CD1c-positive myeloid dendritic cell (primary cell): ENCODE results near the gene VENTX.

ENCODE experiments used
- DNase-seq: peaks from one replicate; pipeline ENCODE4 v3.0.0-alpha.2; 2016; ENCODE audit errors: extremely low spot score

Gene VENTX

DNA sequence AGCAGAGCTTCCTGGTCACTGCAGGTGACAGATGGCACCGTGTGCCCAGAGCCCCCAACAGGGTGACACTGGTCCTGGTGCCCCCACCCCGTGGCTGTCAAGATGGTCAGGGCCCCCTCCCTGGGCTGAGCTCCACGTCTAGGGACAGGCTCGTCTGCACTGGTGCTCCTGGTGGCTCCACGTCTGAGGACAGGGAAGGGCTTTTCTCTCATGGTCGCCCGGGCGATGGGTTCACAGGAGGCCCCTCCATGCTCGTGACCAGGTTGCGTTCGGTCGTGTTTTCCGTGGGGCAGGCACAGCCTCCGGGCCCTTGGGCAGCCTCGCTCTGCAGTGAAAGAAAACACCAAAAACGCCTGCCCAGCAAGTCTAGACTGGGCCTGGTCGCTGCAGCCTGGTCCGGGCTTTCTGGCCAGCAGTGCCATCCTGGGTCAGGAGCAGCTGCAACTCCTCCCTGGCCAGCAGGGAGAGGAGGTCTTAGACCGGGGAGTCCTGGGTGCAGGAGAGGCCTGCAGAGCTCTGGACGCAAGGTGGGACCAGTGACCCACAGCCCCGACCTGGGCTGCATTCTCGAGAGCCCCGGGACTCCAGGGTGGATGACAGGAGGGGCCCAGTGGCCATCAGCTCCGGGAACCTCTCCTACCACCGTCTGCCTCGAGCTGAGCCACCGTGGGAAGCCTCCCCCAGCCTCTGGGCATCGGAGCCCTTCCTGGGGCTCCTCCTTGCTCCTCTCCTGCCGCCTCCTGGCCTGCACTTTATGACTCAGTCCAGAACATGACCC is 35.5 kb upstream of the VENTX start:
- no peak for DNase-seq

DNA sequence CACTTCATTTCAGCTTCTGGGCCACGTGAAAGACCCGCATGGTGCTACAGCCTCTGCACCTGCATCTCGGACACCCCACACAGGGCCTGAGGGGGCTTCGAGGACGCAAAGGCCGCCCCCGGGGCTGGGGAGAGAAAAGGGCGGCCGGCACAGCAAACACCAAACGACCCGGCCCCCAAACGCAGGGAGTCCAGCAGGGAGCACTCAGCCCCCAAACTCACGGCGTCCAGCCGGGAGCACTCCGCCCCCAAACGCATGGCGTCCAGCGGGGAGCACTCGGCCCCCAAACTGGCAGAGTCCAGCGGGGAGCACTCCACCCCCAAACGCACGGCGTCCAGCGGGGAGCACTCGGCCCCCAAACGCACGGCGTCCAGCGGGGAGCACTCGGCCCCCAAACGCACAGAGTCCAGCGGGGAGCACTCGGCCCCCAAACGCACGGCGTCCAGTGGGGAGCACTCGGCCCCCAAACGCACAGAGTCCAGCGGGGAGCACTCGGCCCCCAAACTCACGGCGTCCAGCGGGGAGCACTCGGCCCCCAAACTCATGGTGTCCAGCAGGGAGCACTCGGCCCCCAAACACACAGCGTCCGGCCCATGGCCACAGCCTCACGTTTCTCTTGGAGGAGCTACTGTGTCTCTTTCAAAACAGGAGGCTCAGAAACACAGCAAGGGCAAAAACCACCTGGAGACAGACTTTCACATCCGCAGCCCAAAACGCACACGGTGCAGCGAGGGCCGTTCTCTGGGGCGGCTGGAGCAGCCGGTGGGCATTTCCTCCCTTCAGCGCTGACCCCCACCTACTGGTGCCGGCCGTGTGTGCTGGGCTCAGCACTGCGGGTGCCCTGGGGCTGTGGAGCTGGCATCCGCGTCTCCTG is 34.6 kb upstream of the VENTX start:
- no peak for DNase-seq

DNA sequence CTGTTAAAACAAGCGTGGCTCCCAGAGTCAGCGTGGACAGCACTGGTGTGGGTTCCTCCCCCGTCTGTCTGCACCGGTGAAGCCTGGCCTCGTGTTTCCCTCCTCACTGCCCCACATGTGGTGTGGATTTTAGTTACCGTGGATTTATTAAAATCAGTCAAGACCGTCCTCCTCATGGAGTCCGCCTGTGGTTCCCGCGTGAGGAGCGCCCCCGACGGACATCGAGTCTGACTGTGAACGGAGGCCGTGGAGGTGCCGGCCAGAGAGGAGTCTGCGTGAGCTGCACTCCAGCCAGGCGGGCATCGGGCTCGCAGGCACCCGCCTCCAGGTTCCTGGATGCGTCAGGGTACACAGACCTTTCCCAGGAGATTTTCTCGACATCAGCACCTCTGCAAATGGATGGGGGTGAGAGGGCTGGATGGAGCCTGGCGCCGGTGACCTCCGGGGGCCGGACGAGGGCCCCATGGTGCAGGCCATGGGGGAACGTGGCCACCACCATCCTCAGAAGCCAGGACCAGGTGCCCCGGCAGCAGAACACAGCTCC is 33.9 kb upstream of the VENTX start:
- no peak for DNase-seq

DNA sequence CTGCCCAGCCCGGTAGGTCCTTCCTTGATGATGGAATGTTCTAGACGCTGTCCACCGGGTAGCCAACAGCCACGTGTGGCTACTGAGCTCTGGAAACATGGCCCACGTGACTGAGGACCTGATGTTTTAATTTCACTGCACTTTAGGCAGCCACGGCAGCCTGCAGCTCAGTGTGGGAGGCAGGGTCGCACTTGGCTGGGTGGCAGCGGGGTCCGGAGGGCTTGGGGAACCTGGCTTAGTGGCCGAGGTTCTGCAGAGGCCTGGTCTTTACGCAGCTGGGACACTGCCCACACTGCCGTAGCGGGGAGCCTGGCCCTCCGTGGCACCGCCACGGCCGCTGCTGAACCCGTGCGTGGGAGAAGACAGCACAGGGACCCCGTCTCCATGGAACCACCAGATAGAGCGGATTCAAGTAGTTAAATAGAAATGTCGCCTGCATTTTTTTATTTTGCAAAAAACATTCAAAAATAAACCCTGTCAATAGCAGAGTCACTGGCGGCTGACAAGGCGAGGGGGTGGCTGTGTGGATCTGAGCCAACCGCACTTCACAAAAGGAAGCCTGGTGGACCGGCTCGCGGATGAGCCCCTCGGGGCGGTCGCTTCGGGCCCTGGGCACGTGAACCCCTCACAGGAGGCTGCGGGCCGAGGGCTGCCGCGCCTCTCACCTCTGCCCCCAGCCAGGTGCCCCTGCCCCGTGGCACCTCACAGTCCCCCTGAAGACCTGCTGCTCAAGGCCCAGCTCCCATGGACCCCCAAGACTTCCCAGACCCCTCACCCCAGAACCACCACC is 33.2 kb upstream of the VENTX start:
- DNase-seq = no peak

DNA sequence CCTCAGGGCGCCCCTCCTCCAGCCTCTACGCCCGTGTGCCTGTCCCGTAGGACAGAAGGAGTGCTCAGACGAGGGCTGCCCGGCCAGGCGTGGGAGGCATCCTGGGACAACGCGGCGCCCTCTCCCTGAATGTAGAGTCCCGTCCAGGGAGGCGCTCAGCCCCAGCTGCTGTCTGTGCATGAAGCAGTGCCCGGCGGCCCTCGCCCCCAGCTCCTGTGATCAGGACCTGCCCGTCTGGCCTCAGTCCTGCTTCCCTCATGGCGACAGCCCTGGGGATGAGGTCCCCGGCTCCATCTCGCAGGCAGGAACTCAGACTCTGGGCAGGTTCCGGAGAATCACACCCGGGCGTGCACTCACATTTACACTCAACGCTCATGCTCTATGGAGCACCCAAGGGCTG is 32.5 kb upstream of the VENTX start:
- DNase-seq = no peak

DNA sequence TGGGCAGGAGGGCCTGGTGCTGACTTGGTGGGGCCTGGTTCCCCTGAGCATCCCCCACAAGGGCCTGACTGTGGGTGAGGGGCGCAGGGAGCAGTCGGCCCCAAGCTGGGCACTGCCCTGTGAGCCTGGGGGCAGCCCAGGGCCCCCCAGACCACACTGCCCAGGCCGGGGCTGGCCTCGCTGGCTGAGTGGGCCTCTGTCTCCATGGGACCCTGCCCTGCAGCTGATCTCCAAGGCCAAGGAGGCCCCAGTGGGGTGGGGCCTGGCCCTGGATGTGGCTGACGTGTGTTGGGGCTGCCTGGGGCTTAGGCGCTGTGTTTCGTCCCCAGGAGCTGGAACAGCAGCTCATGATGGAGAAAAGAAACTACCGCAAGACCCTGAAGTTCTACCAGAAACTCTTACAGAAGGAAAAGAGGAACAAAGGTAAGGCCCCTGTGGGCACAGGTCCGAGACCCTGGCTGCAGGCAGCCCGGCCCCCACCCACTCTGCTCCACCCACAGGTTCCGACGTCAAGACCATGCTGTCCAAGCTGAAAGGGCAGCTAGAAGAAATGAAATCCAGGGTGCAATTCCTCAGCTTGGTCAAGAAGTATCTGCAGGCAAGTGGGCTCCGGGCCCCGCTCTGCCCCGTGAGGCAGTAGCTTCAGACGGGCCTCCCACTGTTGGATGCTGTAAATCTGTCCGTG is 31.2 kb upstream of the VENTX start:
- no peak for DNase-seq

DNA sequence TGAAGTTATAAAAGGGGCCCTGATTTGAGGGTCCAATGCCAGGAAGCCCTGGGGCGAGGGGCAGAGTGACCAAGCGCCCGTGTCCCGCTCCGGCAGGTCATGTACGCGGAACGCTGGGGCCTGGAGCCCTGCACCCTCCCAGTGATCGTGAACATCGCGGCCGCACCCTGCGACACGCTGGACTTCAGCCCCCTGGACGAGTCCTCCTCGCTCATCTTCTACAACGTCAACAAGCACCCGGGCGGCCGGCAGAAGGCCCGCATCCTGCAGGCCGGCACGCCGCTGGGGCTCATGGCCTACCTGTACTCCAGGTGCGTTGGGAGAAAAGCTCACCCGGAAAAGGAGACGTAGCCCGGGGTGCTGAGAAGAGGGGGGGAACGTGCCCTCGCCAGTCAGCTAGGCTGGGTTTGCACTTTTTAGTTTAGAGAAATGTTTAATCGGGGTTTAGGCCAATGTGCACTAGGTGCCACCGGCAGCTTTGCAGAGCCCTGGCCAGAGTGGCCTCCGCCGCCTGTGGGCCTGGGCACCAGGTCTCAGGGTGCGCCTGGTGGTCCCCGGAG is 30.5 kb upstream of the VENTX start:
- DNase-seq = no peak

DNA sequence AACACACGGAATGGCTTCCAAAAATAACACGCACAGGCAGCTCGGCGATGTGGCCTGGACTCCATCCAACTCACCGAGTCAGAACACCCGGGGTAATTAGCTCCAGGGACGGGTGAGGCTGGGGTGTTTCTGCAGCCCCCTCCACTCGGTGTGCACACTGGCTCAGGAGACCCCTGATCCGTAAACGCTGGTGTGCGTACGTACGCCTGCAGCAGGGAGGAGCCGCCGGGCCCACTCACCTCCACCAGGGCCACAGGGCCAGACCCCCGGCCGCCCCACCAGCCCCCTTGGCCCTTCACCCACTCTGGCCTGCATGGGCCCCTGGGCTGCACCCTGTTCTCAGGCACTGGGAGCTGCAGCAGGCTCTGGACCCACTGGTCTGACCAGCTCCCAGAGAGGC is 30.0 kb upstream of the VENTX start:
- no peak for DNase-seq

DNA sequence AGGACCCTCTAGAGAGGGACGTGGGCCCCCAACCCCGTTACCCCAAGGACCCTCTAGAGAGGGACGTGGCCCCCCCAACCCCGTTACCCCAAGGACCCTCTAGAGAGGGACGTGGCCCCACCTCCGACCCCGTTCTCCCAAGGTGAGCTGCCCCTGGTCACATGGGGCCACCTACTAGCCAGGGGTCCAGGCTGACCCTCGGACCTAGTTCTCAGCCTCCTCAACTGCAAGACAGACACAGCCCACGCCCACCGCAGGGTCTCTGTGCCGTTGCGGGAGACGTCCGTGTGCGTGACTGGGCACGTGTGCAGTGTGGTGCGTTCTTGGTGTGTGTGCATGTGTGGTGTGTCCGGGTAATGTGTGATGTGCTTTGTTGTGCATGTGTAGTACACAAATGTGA is 29.2 kb upstream of the VENTX start:
- no peak for DNase-seq

DNA sequence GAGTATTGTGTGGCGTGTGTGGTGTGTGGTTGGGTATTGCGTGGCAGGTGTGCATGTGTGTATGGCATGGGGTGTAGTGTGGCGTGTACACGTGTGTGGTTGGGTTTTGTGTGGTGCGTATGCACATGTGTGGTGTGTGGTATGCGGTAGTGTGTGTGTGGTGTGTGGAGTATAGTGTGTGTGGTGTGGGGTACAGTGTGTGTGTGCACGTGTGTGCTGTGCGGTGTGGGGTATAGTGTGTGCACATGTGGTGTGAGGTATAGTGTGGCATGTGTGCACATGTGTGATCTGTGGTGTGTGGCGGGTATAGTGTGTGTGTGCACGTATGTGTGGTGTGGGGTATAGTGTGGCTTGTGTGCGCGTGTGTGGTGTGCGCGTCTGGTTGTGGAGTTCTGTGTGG is 28.5 kb upstream of the VENTX start:
- DNase-seq = no peak

DNA sequence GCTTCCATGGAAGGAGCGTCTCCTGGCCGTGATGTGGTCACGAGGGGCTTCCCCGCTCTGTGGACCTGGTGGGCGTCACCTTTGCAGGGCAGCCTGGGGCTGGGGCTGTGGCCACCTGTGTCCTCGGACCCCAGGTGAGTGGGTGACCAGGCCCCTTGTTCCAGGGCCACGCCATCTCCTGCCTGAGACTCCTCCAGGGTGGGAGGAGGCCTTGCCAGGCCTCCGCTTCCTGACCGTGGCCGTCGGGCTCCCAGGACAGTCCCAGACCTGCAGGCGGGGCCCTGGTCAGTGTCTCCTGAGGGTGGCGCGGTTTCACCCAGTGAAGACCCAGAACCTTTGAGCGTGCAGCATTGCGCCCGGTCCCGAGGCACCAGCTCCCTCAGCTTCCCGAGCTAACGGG is 28.0 kb upstream of the VENTX start:
- no peak for DNase-seq

DNA sequence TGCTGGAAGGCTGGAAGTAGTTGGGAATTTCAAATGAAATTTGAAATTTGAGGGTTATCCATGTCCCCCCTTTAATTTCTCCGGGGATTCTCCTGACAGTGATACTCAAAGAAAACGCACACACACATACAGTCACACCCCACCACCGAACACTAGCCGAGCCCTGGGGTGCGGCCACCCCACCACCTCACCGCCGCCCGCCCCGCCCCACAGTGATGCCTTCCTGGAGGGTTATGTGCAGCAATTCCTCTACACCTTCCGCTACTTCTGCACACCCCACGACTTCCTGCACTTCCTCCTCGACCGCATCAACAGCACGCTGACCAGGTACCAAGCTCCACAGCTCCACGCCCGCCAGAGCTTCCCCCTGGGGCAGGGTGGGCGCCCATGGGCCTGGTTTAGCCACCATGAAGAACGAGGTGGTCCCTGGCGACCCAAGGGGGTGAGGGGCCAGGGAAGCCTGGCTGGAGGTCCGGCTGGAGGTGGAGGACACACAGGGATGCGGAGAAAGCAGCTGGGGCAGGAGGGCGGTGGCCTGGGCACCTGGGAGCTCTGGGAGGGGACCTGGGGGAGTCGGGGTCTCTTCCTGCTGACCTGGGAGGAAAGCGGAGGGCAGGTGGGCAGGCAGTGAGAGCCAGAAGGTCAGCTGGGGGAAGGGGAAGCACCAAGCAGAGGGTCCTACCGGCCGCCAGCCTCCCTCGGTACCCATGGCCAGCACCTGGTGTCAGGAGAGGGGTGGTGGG is 27.1 kb upstream of the VENTX start:
- DNase-seq = no peak

DNA sequence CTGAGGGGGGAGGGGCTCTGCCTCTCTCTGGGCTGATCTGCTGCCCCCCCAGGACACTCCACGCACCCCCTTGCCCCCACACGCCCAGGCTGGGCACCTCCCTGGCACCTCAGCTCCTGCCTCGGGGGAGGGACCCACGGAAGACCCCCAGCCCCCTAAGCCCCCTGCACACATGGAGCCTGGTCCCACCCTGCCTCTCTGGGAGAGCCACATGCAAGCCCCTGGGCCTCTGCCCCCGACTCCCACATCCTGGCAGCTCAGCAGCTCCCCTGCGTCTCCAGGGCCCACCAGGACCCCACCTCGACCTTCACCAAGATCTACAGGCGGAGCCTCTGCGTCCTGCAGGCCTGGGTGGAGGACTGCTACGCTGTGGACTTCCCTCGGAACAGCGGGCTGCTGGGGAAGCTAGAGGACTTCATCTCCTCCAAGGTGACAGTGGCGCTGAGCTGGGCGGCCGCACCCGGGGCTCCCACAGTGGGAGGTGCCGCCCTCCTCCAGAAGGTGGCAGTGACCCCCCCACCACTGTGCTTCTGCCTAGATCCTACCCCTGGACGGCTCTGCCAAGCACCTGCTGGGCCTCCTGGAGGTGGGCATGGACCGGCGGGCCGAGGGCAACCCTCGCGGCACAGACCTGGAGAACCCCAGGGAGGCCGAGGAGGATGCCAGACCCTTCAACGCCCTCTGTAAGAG is 26.4 kb upstream of the VENTX start:
- no peak for DNase-seq

DNA sequence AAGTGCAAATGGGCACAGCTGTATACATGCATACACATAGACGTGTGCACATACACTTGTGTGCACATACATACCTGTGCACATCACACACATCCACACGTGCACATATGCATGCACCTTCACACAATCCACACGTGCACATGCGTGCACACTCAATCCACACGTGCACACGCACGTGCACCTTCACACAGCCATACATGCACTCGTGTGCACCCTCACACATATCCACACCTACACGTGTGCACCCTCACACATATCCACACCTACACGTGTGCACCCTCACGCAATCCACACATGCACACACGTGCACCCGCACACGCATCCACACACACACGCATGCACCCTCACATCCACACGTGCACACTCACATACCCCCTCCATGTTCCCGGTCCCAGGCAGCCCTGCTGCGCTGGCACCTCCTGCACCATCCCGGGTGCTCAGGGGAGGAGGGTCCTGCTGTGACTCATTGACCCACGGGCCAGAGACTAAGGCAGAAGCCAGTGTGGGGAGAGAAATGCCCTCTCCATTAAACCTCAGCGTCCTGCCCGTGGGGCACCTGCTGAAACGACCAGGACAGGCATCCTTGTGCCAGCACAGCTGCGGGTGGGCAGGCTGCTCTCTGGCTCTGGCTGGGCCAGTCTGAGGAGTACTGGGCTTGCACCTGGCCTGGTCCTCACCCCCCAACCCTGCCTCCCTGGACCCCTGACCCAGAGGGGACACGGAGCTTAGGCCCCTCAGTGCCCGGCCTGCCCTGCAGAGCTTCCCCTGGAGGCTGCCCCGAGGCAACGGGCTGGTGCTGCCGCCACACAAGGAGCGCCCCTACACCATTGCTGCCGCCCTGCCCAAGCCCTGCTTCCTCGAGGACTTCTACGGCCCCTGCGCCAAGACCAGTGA is 25.4 kb upstream of the VENTX start:
- no peak for DNase-seq

DNA sequence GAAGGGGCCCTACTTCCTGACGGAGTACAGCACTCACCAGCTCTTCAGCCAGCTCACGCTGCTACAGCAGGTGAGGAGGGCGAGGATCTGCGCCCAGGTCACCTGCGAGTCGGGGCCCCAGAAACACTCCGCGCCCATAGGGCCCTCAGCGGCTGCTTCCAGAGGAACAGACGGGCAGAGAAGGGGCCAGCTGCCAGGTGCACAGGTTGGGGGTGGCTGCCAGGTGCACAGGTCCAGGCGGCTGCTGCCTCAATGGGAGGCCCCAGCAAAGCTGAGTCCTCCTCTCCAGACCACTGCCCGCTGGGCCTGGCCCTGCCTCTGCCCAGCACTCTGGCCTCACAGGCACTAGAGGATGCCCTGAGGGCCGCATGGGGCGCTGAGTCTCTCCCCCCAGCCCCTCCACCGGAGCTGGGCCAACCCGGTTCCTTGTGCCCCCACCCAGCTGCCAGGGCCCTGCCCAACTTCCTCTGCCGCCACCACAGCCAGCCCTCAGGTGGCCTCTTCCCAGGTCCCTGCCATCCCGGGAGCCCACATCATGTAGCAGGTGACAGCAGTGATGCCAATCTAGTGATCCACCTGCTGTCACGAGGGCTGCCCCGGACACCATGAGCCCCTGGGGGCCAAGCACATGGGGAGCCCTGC is 24.7 kb upstream of the VENTX start:
- no peak for DNase-seq

DNA sequence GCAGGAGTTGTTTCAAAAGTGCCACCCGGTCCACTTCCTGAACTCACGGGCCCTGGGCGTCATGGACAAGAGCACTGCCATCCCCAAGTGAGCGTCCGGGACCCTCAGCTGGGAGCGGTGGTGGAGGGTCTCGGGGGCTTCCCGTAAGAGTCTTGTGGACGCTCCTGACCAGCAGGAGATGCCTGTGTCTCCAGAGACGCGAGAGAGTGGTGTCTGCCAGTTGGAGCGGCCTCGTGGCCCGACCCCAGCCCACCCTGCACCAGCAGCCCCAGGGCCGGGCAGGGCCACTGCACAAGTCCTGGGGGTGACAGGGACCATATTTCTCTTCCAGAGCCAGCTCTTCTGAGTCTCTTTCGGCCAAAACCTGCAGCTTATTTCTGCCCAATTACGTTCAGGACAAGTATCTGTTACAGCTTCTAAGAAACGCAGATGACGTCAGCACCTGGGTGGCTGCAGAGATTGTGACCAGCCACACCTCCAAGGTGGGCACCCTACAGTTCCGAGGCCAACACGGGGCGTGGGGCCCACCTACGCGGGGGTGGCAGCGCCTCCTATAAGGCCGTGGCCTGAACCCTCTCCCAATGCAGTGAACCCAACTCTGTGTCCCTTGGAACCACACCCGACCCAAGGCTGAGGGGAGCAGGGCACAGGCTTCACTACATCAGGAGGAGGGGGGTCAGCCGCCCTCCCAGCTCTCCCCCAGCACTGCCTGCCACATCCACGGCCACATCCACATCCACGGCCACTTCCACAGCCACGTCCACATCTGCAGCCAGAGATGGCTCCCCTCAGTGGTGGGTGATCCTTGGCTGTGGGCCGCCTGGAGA is 23.8 kb upstream of the VENTX start:
- no peak for DNase-seq
